Activated naive CD8-positive, alpha-beta T cell treated with anti-CD3 and anti-CD28 coated beads for 36 hours (primary cell): ENCODE data around the gene CTSD. TPM values are rescaled to one million over a fixed set of nuclear protein-coding genes. Genes with fewer than 3 reads are reported as not detected.
"Not testable (repeated sequence)": the region's sequence is repeated elsewhere in the genome, so short reads cannot be mapped to it uniquely, and the experiment has no call there.

Experiments
- DNase-seq: peaks from one replicate; pipeline ENCODE4 v3.0.0; 2021
- H3K27ac Mint-ChIP-seq: one replicate; pipeline ENCODE4 v1.8.0; 2022; ENCODE audit warnings: mild to moderate bottlenecking, moderate library complexity, mixed read lengths
- H3K27me3 Mint-ChIP-seq: one replicate; pipeline ENCODE4 v1.8.0; 2022; ENCODE audit warnings: mild to moderate bottlenecking, mixed read lengths
- H3K36me3 Mint-ChIP-seq: one replicate; pipeline ENCODE4 v1.8.0; 2021; ENCODE audit warnings: mild to moderate bottlenecking, mixed read lengths
- H3K4me1 Mint-ChIP-seq: one replicate; pipeline ENCODE4 v1.8.0; 2021; ENCODE audit warnings: mixed read lengths
- H3K4me3 Mint-ChIP-seq: one replicate; pipeline ENCODE4 v1.8.0; 2022; ENCODE audit warnings: mild to moderate bottlenecking, moderate library complexity, mixed read lengths
- H3K9me3 Mint-ChIP-seq: one replicate; pipeline ENCODE4 v1.8.0; 2022; ENCODE audit warnings: mixed read lengths
- total RNA-seq, 2 experiments: library from RNA; stranded (reverse); gene quantifications; one replicate each; pipeline ENCODE4 v1.2.3, GENCODE V29; 2021

The CTSD gene
- total RNA-seq = 10 to 100 TPM; 40.9 to 43.0 TPM

DNA sequence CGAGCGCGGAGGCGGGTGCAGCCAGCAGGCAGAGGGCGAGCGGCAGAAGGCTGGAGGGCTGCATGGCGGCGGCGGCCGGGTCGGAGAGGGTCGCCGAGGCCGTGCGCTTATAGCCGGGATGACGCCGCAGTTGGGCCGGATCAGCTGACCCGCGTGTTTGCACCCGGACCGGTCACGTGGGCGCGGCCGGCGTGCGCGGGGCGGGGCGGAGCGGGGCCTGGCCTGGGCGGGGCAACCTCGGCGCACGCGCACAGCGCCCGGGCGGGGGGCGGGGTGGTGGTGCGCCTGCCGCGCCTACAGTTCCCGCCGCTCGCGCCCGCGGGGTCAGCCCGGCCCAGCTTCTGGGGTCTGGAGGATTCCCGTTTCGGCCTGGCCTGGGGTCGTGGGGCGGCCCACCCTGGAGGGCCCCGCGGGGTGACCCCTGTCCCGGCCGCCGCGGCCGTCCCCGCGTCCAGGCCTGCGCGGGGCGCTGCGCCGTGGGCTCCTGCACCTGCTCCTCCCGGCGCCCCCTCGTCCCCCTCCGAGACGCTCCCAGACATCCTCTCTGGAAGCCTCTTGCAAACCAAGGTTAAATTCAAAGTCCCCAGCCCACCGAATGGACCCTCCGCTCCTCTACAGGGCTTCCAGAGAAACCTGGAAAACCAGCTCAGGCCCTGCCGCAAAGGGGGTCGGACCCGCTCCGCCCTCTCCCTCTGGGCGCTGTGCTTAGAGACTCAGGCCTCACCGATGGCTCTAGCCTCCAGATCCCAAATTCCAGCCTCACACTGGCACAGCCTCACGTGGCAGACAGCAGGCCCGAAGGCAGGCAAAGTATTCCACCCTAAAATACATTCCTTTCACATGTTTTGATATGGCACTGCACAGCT is at the start of gene CTSD:
Gene CTSD (minus strand): TSS at position 132 of the 866 bp plus-strand sequence. CDS start 68 bp downstream, at position 64.
- peak; percentile 91 for DNase-seq
- Mint-ChIP-seq H3K4me3 (peak within 1 kb of the TSS; percentile 88), H3K9me3 (no peaks in the 10 kb centered on the region), H3K4me1 (peaks cover 20% of the 10 kb centered on the region), H3K27me3 (no peaks in the 10 kb centered on the region), H3K27ac (peak within 1 kb of the TSS; percentile 83), H3K36me3 (no peaks in the 10 kb centered on the region)

DNA sequence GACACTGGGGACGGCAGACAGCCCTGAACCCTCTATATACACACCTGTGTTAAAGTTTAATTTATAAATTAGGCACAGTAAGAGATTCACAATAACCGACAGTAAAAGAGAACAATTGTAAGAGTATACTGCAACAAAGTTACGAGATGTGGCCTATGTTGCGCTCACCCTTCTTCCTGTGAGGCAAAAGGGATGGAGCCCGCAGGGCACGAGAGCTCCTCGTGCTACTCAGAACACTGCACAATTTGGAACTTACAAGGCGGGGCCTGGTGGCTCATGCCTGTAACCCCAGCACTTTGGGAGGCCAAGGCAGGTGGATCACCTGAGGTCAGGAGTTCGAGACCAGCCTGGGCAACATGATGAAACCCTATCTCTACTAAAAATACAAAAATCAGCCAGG is 49.6 kb upstream of the CTSD start:
- not testable (repeated sequence) for H3K36me3 Mint-ChIP-seq, H3K4me3 Mint-ChIP-seq, H3K4me1 Mint-ChIP-seq, H3K9me3 Mint-ChIP-seq, H3K27me3 Mint-ChIP-seq, DNase-seq, H3K27ac Mint-ChIP-seq

DNA sequence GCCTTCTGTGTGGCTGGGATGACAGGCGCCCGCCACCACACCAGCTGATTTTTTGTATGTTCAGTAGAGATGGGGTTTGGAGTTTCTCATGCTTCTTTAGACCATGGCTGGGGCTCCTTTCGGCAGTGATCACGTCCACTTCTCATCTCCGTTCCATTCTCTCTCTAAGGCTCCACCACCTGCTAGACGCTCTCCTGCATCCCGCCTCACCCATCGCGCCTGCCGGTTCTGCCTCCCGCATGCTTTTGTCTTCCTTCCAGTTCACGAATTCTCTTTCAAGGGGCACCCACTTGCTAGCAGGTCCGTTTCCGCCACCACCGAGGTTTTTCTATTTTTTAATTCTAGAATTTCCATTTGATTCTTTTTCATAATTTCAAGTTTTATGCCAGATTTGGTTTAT is 49.1 kb upstream of the CTSD start:
- Mint-ChIP-seq H3K36me3 (peaks cover 1% of the 10 kb centered on the region), H3K27me3 (peaks cover 4% of the 10 kb centered on the region), H3K27ac (no peak overlapping the region), H3K9me3 (no peaks in the 10 kb centered on the region), H3K4me1 (no peaks in the 10 kb centered on the region), H3K4me3 (no peak overlapping the region)
- DNase-seq = no peak

DNA sequence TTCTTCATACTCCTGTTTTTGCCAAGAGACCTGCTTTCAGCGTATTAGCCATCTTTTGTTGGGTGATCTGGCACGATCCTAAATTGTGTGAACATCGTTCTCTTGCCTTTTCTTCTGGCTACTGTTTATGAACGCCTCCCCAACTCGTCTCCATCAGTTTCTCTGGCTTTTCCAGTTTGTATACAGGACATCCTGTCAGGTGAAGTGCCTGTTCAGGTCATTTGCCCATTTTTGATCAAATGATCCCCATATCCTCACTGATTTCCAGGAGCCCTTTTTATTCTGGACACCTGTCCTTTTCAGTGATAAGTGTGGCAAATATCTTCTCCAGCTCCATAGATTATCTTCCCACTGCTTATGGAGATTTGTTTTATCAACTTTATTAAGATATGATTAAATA is 48.5 kb upstream of the CTSD start:
- peaks cover 1% of the 10 kb centered on the region for H3K36me3 Mint-ChIP-seq
- no peaks in the 10 kb centered on the region for H3K9me3 Mint-ChIP-seq
- H3K27ac Mint-ChIP-seq = no peak overlapping the region
- H3K4me3 Mint-ChIP-seq = no peak overlapping the region
- peaks cover 8% of the 10 kb centered on the region for H3K27me3 Mint-ChIP-seq
- no peaks in the 10 kb centered on the region for H3K4me1 Mint-ChIP-seq
- DNase-seq = no peak

DNA sequence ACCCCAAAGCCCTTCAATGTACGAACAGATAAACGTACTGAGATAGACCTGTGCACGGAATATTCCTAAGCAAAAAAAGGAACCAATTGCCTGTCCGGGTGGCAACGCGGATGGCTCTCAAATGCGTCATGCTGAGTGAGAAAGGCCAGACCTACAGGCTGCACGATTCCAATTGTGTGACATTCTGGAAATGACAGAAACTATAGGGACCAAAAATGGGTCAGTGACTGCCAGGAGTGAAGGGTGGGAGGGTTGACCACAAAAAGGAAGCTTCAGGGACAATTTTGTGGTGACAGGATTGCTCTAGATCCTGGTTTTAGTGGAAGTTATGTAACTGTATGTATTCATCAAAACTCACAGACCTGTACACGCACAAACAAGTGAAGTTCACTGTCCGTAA is 47.0 kb upstream of the CTSD start:
- Mint-ChIP-seq H3K36me3 (peaks cover 1% of the 10 kb centered on the region), H3K4me3 (no peak overlapping the region), H3K9me3 (no peaks in the 10 kb centered on the region), H3K4me1 (no peaks in the 10 kb centered on the region), H3K27ac (no peak overlapping the region), H3K27me3 (peaks cover 8% of the 10 kb centered on the region)
- no peak for DNase-seq

DNA sequence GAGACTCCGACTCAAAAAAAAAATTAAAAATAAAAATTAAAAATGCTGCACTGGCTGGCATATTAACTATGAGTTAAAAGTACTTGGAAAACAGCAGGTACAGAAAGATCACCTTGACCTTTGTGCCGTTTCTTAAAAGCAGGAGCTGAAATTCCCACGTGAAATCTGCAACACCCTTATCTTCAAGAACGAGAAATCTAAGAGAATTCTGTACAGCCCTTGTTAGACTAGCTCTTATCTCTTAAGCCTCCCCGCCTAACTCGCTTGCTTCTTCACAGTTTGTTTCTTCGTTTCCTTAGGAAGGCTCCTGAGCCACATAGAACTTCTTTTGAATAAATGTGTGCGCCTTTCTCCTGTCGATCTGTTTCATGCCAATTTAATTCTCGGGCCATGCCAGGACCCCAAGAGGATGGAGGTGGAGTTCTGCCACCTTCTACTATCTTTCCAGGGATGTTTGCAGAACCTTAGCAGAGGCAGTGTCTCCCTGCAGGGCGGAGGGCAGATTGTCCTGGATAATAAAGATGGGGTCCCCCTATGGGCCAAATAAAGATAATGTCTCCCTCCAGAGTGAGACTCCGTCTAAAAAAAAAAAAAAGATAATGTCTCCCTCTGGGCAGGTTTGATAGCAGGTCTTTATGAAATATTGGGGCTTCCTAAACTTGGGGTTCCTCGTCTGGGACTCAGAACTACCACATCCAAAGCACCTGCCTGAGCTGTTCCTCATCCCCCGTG is 43.7 kb upstream of the CTSD start:
- Mint-ChIP-seq H3K4me1 (no peaks in the 10 kb centered on the region), H3K4me3 (no peak overlapping the region), H3K9me3 (no peaks in the 10 kb centered on the region), H3K27me3 (peaks cover 6% of the 10 kb centered on the region), H3K27ac (no peak overlapping the region), H3K36me3 (peaks cover 1% of the 10 kb centered on the region)
- DNase-seq = no peak

DNA sequence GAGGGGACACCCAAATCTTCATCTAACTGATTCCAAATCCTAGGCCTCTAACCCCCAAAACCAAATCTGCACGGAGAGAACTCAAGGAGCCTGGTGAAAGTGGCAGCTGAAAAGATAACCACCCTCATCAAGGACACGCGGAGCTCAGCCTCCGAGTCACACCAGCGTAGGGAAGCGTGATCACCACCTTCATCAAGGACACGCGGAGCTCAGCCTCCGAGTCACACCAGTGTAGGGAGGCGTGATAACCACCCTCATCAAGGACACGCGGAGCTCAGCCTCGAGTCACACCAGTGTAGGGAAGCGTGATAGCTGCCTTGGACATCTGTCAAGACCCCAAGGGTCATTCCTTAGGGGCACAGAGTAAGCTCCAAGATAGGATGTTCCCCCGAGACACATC is 41.8 kb upstream of the CTSD start:
- Mint-ChIP-seq H3K27me3 (peaks cover 6% of the 10 kb centered on the region), H3K36me3 (peaks cover 1% of the 10 kb centered on the region), H3K4me1 (no peaks in the 10 kb centered on the region), H3K9me3 (no peaks in the 10 kb centered on the region), H3K27ac (no peak overlapping the region), H3K4me3 (no peak overlapping the region)
- no peak for DNase-seq

DNA sequence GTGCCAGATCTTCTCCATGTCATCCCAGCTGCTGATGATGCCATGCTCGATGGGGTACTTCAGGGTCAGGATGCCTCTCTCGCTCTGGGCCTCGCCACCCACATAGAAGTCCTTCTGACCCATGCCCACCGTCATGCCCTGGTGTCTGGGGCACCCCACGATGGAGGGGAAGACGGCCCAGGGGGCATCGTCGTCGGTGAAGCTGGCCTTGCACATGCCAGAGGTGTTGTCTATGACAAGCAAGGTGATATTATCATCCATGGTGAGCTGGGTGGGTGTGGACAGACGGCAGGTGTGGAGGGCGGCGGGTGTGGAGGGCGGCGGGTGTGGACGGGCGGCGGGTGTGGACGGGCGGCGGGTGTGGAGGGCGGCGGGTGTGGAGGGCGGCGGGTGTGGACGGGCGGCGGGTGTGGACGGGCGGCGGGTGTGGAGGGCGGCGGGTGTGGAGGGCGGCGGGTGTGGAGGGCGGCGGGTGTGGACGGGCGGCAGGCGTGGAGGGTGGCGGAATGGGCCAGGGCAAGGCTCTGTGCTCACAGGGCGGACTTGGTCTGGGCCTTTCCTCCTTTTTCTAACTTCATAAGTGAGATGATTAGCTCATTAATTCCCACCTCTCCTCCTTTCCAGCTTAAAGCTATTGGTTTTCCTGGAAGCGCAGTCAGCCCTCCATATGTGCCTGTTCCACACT is 40.2 kb upstream of the CTSD start:
- not testable (repeated sequence) for H3K4me3 Mint-ChIP-seq, H3K4me1 Mint-ChIP-seq, H3K27ac Mint-ChIP-seq, H3K36me3 Mint-ChIP-seq, H3K27me3 Mint-ChIP-seq, DNase-seq, H3K9me3 Mint-ChIP-seq

DNA sequence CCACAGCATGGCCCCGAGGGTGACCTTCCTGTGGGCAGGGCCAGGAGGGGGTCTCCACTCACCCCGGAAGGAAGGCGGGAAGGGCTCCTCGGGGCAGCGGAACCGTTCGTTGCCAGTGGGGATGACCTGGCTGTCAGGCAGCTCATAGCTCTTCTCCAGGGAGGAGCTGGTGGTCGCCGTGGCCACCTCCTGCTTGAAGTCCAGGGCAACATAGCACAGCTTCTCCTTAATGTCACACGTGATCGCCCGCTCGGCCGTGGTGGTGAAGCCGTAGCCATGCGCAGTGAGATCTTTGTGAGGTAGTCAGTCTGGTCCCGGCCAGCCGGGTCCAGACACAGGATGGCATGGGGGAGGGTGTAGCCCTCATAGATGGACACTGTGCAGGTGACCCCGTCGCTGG is 39.5 kb upstream of the CTSD start:
- H3K27me3 Mint-ChIP-seq = peaks cover 6% of the 10 kb centered on the region
- H3K27ac Mint-ChIP-seq = no peak overlapping the region
- no peaks in the 10 kb centered on the region for H3K4me1 Mint-ChIP-seq
- no peaks in the 10 kb centered on the region for H3K36me3 Mint-ChIP-seq
- DNase-seq = no peak
- H3K9me3 Mint-ChIP-seq = no peaks in the 10 kb centered on the region
- no peak overlapping the region for H3K4me3 Mint-ChIP-seq

DNA sequence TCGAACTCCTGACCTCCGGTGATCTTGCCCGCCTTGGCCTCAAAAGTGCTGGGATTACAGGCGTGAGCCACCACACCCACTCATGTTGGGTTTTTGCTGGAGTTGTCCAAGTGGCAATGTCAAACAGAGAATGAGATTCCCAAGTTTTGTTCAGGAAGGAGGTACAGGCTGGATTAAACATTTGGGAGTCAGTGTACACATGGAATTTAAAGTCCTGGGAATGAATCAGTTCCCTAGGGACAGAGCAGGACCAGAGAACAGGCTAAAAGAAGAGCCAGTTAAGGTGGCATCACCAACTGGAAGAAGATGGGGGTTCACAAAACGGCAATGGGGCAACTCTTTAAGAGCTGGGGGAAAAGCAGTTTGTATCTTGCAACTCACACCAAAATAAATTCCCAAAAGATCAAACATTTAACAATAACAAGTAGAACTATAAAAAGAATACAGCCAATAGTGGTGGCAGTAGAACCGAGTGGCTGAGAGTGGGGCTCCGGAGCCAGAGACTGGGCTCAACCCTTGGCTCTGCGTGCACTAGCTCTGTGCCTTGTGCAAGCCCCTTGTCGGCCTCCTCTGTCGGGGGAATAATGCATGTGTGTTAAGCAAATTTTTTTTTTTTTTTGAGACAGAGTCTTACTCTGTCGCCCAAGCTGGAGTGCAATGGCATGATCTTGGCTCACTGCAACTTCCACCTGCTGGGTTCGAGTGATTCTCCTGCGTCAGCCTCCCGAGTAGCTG is 33.8 kb upstream of the CTSD start:
- no peak for DNase-seq
- H3K9me3 Mint-ChIP-seq = peaks cover under 1% of the 10 kb centered on the region
- H3K4me1 Mint-ChIP-seq = peaks cover 1% of the 10 kb centered on the region
- H3K36me3 Mint-ChIP-seq = peaks cover 4% of the 10 kb centered on the region
- H3K27me3 Mint-ChIP-seq = no peaks in the 10 kb centered on the region
- H3K27ac Mint-ChIP-seq = no peak overlapping the region
- H3K4me3 Mint-ChIP-seq = no peak overlapping the region

DNA sequence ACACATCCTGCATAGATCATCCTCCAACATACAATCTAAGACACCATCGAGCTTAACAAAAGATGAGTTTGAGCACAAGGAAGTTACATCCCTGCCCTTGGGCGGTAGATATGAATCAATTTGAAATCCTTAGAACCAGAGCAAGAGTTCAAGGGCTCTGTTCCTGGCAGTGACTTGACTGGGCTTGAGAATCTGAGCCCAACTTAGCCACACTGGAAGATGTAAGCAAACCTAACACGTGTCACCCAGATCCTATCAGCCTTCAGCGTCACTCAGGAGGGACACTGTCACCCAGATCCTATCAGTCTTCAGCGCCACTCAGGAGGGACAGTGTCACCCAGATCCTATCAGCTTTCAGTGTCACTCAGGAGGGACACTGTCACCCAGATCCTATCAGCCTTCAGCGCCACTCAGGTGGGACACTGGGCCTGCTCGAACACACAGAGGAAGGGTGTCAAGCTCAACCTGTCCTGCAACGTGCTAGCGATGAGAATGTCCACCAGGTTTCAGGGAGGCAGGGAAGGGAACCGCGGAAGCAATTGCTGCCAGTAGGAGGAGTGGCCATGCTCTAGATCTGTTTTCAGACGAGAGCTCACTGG is 32.8 kb upstream of the CTSD start:
- no peak for DNase-seq
- H3K4me3 Mint-ChIP-seq = no peak overlapping the region
- H3K27ac Mint-ChIP-seq = no peak overlapping the region
- peaks cover 3% of the 10 kb centered on the region for H3K4me1 Mint-ChIP-seq
- H3K9me3 Mint-ChIP-seq = peaks cover 1% of the 10 kb centered on the region
- no peaks in the 10 kb centered on the region for H3K27me3 Mint-ChIP-seq
- H3K36me3 Mint-ChIP-seq = peaks cover 6% of the 10 kb centered on the region

DNA sequence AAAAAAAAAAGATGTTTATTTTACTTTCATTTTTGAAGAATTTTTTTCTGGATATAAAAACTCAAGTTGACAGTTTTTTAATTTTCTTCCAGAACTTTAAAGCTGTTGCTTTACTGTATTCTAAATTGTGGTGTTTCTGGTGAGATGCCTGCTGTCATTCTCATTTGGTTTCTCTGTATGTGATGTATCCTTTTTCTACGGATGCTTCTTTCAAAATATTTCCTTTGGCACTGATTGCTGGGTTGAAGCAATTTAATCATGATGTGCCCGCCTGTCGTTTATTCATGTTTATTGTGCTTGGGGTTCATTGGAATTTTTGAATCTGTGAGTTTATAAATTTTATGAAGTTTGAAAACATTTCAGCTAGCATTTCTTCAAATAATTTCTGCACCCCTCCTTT is 29.4 kb upstream of the CTSD start:
- no peak overlapping the region for H3K27ac Mint-ChIP-seq
- H3K9me3 Mint-ChIP-seq = peaks cover 1% of the 10 kb centered on the region
- H3K4me1 Mint-ChIP-seq = peaks cover 3% of the 10 kb centered on the region
- no peak for DNase-seq
- no peaks in the 10 kb centered on the region for H3K27me3 Mint-ChIP-seq
- peaks cover 6% of the 10 kb centered on the region for H3K36me3 Mint-ChIP-seq
- H3K4me3 Mint-ChIP-seq = no peak overlapping the region

DNA sequence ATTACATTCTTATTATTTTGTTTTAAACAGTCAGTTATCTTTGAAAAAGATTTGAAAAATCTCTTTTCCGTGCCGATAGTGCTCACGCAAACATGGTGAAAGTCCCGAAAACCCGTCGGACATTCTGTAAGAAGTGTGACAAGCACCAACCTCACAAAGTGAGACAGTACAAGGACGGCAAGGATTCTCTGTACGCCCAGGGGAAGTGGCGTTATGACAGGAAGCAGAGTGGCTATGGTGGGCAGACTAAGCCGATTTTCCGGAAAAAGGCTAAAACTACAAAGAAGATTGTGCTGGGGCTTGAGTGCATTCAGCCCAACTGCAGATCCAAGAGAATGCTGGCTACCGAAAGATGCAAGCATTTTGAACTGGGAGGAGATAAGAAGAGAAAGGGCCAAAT is 28.7 kb upstream of the CTSD start:
- H3K4me1 Mint-ChIP-seq = peaks cover 3% of the 10 kb centered on the region
- H3K27me3 Mint-ChIP-seq = no peaks in the 10 kb centered on the region
- DNase-seq = no peak
- peaks cover 6% of the 10 kb centered on the region for H3K36me3 Mint-ChIP-seq
- H3K9me3 Mint-ChIP-seq = peaks cover 1% of the 10 kb centered on the region
- H3K27ac Mint-ChIP-seq = no peak overlapping the region
- peak overlapping the region; percentile 72 for H3K4me3 Mint-ChIP-seq

DNA sequence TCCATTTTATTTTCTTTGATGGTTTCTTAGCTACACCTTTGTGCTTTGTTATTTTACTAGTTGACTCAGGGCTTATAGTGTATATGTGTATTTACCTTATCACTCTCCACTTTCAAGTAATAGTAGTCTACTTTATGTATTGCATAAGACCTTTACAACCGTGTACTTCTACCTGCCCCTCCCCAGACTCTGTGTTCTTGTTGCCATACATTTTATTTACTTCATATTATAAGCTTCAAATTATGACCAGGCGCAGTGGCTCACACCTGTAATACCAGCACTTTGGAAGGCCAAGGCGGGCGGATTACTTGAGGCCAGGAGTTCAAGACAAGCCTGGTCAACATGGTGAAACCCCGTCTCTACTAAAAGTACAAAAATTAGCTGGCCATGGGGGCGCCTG is 28.2 kb upstream of the CTSD start:
- DNase-seq = no peak
- H3K27ac Mint-ChIP-seq = no peak overlapping the region
- no peaks in the 10 kb centered on the region for H3K27me3 Mint-ChIP-seq
- no peak overlapping the region for H3K4me3 Mint-ChIP-seq
- H3K4me1 Mint-ChIP-seq = peaks cover 3% of the 10 kb centered on the region
- peaks cover 6% of the 10 kb centered on the region for H3K36me3 Mint-ChIP-seq
- H3K9me3 Mint-ChIP-seq = peaks cover 1% of the 10 kb centered on the region
